HCEC 1CT (cell line): ENCODE results near the gene HPS1.

Source experiments
- DNase-seq: peaks from one replicate; pipeline ENCODE4 v3.0.0-alpha.2; 2017

HPS1 gene

GRCh38 chr10:98431016-98431415, 15.7 kb downstream of the HPS1 start:
- DNase-seq: no peak

- DNase-seq: no peak
Measured at GRCh38 chr10:98430427-98430826, 16.3 kb downstream of the HPS1 start.

GRCh38 chr10:98429320-98430072, 17.2 kb downstream of the HPS1 start:
- DNase-seq: no peak

GRCh38 chr10:98427011-98427515, 19.7 kb downstream of the HPS1 start:
- DNase-seq: no peak

GRCh38 chr10:98425511-98426352, 21.0 kb downstream of the HPS1 start:
- peak; percentile 43 for DNase-seq

GRCh38 chr10:98424295-98425254, 22.2 kb downstream of the HPS1 start:
- no peak for DNase-seq

GRCh38 chr10:98423691-98424120, 23.0 kb downstream of the HPS1 start:
- DNase-seq: no peak

- no peak for DNase-seq
Measured at GRCh38 chr10:98422182-98422581, 24.6 kb downstream of the HPS1 start.

- DNase-seq: no peak
Measured at GRCh38 chr10:98420786-98421185, 25.9 kb downstream of the HPS1 start.

GRCh38 chr10:98419469-98420261, 27.1 kb downstream of the HPS1 start:
- DNase-seq: no peak

- no peak for DNase-seq
Measured at GRCh38 chr10:98418665-98419468, 27.9 kb downstream of the HPS1 start.

- DNase-seq: no peak
Measured at GRCh38 chr10:98417973-98418664, 28.6 kb downstream of the HPS1 start.

- no peak for DNase-seq
Measured at GRCh38 chr10:98417481-98417959, 29.2 kb downstream of the HPS1 start.

- no peak for DNase-seq
Measured at GRCh38 chr10:98416606-98417388, 29.9 kb downstream of the HPS1 start.

- DNase-seq: no peak
Measured at GRCh38 chr10:98415731-98416119, 31.0 kb downstream of the HPS1 start.

- DNase-seq: peak; percentile 87
Measured at GRCh38 chr10:98414932-98415730, 31.6 kb downstream of the HPS1 start, which contains the start of gene PYROXD2. PYROXD2 (minus strand) TSS chr10:98415182; CDS start chr10:98415135, 47 bp downstream.

GRCh38 chr10:98414578-98414931, 32.2 kb downstream of the HPS1 start:
- no peak for DNase-seq

GRCh38 chr10:98411768-98412167, 35.0 kb downstream of the HPS1 start:
- DNase-seq: peak; percentile 53
